ENCODE measurements around the gene FKTN. TPM values are rescaled to one million over a fixed set of nuclear protein-coding genes. Genes with fewer than 3 reads are reported as not detected.

The FKTN gene
- total RNA-seq, 1 experiment from 2014 or later: 17.3 TPM

DNA sequence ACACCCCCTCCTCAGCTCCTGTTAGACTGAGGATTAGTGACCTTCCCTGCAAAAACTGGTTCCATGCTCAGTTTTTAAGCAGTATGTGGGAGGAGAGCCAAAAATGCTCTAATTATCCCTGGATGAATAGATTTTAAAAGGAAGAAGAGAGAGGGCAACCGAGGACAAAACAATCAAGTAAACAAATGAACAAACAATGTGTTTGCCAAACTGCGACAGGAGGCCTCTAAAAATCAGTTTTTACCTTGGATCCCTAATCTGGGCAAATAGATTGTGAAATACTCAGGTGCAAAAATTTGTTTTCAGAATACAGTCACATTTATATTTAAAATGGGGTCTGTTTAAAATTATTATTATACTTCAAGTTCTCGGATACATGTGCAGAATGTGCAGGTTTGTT lies 112.8 kb downstream of the FKTN start:
- RAD21 ChIA-PET (ENCODE audit: low non-redundant PET in 1 of 2, low total read pairs in 2 of 2, uncharacterized antibody in 2 of 2, unreplicated experiment in 2 of 2): interaction anchor here in 1 of 2 experiments (0.5 kb wide), 1 partner anchor 185 kb away, joined by 7 read pairs; no protein-coding TSS in a partner anchor
- Histone ChIP-seq H3K4me1 (ENCODE audit: control insufficient read depth in 1 of 2, insufficient read depth in 2 of 2, low read length in 2 of 2) (no peaks in the 10 kb centered on the region), H4K20me1 (ENCODE audit: insufficient read depth) (no peaks in the 10 kb centered on the region), H3K9me3 (ENCODE audit: control insufficient read depth in 1 of 2, insufficient read depth in 1 of 2, low read depth in 1 of 2, low read length in 2 of 2) (no peaks in the 10 kb centered on the region), H3K4me3 (replicated peaks in 1 of 2; ENCODE audit: low read depth in 1 of 2, low read length in 2 of 2) (no peak overlapping the region), H3K9ac (ENCODE audit: low read length) (no peak overlapping the region), H3K79me2 (ENCODE audit: insufficient read depth, low read length) (no peaks in the 10 kb centered on the region), H3K36me3 (ENCODE audit: control insufficient read depth in 1 of 2, insufficient read depth in 2 of 2, low read length in 2 of 2) (no peaks in the 10 kb centered on the region), H3K9me2 (ENCODE audit: insufficient read depth) (no peaks in the 10 kb centered on the region), H2AFZ (ENCODE audit: low read depth, low read length, poor library complexity, severe bottlenecking) (no peak overlapping the region), H3K4me2 (ENCODE audit: low read length) (no peak overlapping the region), H3K27me3 (ENCODE audit: insufficient read depth, low read length) (no peaks in the 10 kb centered on the region), H3K27ac (ENCODE audit: low read depth, low read length) (no peak overlapping the region)
- CTCF ChIA-PET: no interaction called here
- no TSS peak for BruUV-seq (replicated peaks)
- ATAC-seq: no peak
- POLR2A ChIA-PET: no interaction called here
- intact Hi-C loops (cut with micrococcal nuclease): no loop called here
- no peak for DNase-seq (ENCODE audit: low read depth, low spot score)
- no peak for TF ChIP-seq SP1 (IDR thresholded peaks at IDR 0.05; ENCODE audit: low read depth)
- no peak for TF ChIP-seq SRF (IDR thresholded peaks at IDR 0.05; ENCODE audit: low read depth)
- TF ChIP-seq ELF1 (IDR thresholded peaks at IDR 0.05; ENCODE audit: borderline replicate concordance, low read depth): no peak

DNA sequence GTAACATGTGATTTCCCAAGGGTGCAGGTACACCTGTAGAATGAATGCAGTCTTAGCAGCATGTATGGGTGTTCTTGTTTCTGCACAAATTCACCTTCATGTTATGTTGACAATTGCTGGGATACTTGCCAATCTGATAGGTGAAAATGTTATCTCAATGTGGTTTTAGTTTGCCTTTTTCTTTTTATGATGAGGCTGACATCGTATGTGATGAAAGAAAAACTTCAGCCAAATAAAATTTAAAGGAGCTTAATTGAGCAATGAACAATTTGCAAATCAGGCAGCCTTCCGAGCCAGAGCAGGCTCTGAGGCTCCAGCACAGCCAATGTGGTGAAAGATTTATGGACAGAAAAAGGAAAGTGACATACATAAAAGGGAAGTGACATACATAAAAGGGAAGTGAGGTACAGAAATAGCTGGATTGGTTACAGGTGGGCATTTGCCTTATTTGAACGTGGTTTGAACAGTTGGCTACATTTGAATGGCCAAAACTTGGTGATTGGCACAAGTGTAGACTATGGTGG lies 114.8 kb downstream of the FKTN start:
- H3K9ac ChIP-seq (ENCODE audit: low read length): no peak overlapping the region
- no peak overlapping the region for H2AFZ ChIP-seq (ENCODE audit: low read depth, low read length, poor library complexity, severe bottlenecking)
- no peak overlapping the region for H3K27ac ChIP-seq (ENCODE audit: low read depth, low read length)
- H4K20me1 ChIP-seq (ENCODE audit: insufficient read depth): no peaks in the 10 kb centered on the region
- H3K9me3 ChIP-seq (ENCODE audit: control insufficient read depth in 1 of 2, insufficient read depth in 1 of 2, low read depth in 1 of 2, low read length in 2 of 2): no peaks in the 10 kb centered on the region
- no peak overlapping the region for H3K4me2 ChIP-seq (ENCODE audit: low read length)
- no peaks in the 10 kb centered on the region for H3K9me2 ChIP-seq (ENCODE audit: insufficient read depth)
- ChIA-PET POLR2A (no interaction called here), CTCF (no interaction called here), RAD21 (ENCODE audit: low non-redundant PET in 1 of 2, low total read pairs in 2 of 2, uncharacterized antibody in 2 of 2, unreplicated experiment in 2 of 2) (no interaction called here)
- H3K4me1 ChIP-seq (ENCODE audit: control insufficient read depth in 1 of 2, insufficient read depth in 2 of 2, low read length in 2 of 2): no peaks in the 10 kb centered on the region
- no peak for ATAC-seq
- H3K27me3 ChIP-seq (ENCODE audit: insufficient read depth, low read length): no peaks in the 10 kb centered on the region
- H3K4me3 ChIP-seq (replicated peaks in 1 of 2; ENCODE audit: low read depth in 1 of 2, low read length in 2 of 2): no peak overlapping the region
- intact Hi-C loops (cut with micrococcal nuclease): no loop called here
- DNase-seq (ENCODE audit: low read depth, low spot score): no peak
- BruUV-seq (replicated peaks): no TSS peak
- no peaks in the 10 kb centered on the region for H3K79me2 ChIP-seq (ENCODE audit: insufficient read depth, low read length)
- no peaks in the 10 kb centered on the region for H3K36me3 ChIP-seq (ENCODE audit: control insufficient read depth in 1 of 2, insufficient read depth in 2 of 2, low read length in 2 of 2)
- TF ChIP-seq, protein P1, sequence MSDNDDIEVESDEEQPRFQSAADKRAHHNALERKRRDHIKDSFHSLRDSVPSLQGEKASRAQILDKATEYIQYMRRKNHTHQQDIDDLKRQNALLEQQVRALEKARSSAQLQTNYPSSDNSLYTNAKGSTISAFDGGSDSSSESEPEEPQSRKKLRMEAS (IDR thresholded peaks at IDR 0.05): no peak
- TF ChIP-seq SIN3A (IDR thresholded peaks at IDR 0.05; ENCODE audit: low read depth) (no peak), RAD21 (IDR thresholded peaks at IDR 0.05; ENCODE audit: low read depth) (no peak), YY1 (IDR thresholded peaks at IDR 0.05; ENCODE audit: extremely low read depth, insufficient replicate concordance, low read depth, low read length) (no peak), JUND (IDR thresholded peaks at IDR 0.05) (no peak), TCF7L2 (IDR thresholded peaks at IDR 0.05; ENCODE audit: borderline replicate concordance, extremely low read depth, insufficient read depth, insufficient read length) (no peak), POLR2AphosphoS5 (IDR thresholded peaks at IDR 0.05; ENCODE audit: low read depth, low read length) (no peak), ELF1 (IDR thresholded peaks at IDR 0.05; ENCODE audit: borderline replicate concordance, low read depth) (no peak), EZH2phosphoT487 (IDR thresholded peaks at IDR 0.05; ENCODE audit: borderline replicate concordance) (no peak), FOSL1 (IDR thresholded peaks at IDR 0.05; ENCODE audit: low read depth) (no peak), SRF (IDR thresholded peaks at IDR 0.05; ENCODE audit: low read depth) (no peak), EGR1 (IDR thresholded peaks at IDR 0.05; ENCODE audit: low read depth) (no peak)
- TF ChIP-seq, protein P2, sequence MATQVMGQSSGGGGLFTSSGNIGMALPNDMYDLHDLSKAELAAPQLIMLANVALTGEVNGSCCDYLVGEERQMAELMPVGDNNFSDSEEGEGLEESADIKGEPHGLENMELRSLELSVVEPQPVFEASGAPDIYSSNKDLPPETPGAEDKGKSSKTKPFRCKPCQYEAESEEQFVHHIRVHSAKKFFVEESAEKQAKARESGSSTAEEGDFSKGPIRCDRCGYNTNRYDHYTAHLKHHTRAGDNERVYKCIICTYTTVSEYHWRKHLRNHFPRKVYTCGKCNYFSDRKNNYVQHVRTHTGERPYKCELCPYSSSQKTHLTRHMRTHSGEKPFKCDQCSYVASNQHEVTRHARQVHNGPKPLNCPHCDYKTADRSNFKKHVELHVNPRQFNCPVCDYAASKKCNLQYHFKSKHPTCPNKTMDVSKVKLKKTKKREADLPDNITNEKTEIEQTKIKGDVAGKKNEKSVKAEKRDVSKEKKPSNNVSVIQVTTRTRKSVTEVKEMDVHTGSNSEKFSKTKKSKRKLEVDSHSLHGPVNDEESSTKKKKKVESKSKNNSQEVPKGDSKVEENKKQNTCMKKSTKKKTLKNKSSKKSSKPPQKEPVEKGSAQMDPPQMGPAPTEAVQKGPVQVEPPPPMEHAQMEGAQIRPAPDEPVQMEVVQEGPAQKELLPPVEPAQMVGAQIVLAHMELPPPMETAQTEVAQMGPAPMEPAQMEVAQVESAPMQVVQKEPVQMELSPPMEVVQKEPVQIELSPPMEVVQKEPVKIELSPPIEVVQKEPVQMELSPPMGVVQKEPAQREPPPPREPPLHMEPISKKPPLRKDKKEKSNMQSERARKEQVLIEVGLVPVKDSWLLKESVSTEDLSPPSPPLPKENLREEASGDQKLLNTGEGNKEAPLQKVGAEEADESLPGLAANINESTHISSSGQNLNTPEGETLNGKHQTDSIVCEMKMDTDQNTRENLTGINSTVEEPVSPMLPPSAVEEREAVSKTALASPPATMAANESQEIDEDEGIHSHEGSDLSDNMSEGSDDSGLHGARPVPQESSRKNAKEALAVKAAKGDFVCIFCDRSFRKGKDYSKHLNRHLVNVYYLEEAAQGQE (IDR thresholded peaks at IDR 0.05; ENCODE audit: low read depth): no peak
- TF ChIP-seq, protein P3, sequence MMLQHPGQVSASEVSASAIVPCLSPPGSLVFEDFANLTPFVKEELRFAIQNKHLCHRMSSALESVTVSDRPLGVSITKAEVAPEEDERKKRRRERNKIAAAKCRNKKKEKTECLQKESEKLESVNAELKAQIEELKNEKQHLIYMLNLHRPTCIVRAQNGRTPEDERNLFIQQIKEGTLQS (IDR thresholded peaks at IDR 0.05): no peak
- TF ChIP-seq, protein P4, sequence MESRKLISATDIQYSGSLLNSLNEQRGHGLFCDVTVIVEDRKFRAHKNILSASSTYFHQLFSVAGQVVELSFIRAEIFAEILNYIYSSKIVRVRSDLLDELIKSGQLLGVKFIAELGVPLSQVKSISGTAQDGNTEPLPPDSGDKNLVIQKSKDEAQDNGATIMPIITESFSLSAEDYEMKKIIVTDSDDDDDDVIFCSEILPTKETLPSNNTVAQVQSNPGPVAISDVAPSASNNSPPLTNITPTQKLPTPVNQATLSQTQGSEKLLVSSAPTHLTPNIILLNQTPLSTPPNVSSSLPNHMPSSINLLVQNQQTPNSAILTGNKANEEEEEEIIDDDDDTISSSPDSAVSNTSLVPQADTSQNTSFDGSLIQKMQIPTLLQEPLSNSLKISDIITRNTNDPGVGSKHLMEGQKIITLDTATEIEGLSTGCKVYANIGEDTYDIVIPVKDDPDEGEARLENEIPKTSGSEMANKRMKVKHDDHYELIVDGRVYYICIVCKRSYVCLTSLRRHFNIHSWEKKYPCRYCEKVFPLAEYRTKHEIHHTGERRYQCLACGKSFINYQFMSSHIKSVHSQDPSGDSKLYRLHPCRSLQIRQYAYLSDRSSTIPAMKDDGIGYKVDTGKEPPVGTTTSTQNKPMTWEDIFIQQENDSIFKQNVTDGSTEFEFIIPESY (IDR thresholded peaks at IDR 0.05; ENCODE audit: extremely low read depth, insufficient replicate concordance, low read length): no peak
